Activated naive CD4-positive, alpha-beta T cell treated with anti-CD3 and anti-CD28 coated beads for 36 hours (primary cell): ENCODE results near the gene VPS13D. TPM values are rescaled to one million over a fixed set of nuclear protein-coding genes. Genes with fewer than 3 reads are reported as not detected.

Experiments
- CTCF ChIA-PET: fragments of 350-600 bp; sonication (Branson Sonifier 250); formaldehyde crosslinking; loops from one replicate; lab custom pipeline; 2021; ENCODE audit warnings: antibody characterized with exemption; lab: Charles Lee
- DNase-seq: peaks from one replicate; pipeline ENCODE4 v3.0.0-alpha.2; 2020
- H3K27ac Mint-ChIP-seq: one replicate; pipeline ENCODE4 v1.8.0; 2021; ENCODE audit warnings: mild to moderate bottlenecking, mixed read lengths
- H3K27me3 Mint-ChIP-seq: one replicate; pipeline ENCODE4 v1.8.0; 2021; ENCODE audit warnings: low read depth, mixed read lengths
- H3K36me3 Mint-ChIP-seq: one replicate; pipeline ENCODE4 v1.8.0; 2021; ENCODE audit warnings: low read depth, mixed read lengths
- H3K4me1 Mint-ChIP-seq: one replicate; pipeline ENCODE4 v1.8.0; 2021; ENCODE audit warnings: low read depth, mixed read lengths
- H3K4me3 Mint-ChIP-seq: one replicate; pipeline ENCODE4 v1.8.0; 2021; ENCODE audit warnings: mild to moderate bottlenecking, moderate library complexity, mixed read lengths
- H3K9me3 Mint-ChIP-seq: one replicate; pipeline ENCODE4 v1.8.0; 2021; ENCODE audit warnings: mixed read lengths
- intact Hi-C: fragments of 100-400 bp; cut with micrococcal nuclease; formaldehyde crosslinking; loops from one replicate; pipeline ENCODE4 v1.15.1; 2023
- total RNA-seq, 2 experiments: library from RNA; stranded (reverse); gene quantifications; one replicate each; pipeline ENCODE4 v1.2.3, GENCODE V29; 2021

VPS13D gene
- total RNA-seq, 2 experiments from 2014 or later: 20.0 to 23.3 TPM

DNA sequence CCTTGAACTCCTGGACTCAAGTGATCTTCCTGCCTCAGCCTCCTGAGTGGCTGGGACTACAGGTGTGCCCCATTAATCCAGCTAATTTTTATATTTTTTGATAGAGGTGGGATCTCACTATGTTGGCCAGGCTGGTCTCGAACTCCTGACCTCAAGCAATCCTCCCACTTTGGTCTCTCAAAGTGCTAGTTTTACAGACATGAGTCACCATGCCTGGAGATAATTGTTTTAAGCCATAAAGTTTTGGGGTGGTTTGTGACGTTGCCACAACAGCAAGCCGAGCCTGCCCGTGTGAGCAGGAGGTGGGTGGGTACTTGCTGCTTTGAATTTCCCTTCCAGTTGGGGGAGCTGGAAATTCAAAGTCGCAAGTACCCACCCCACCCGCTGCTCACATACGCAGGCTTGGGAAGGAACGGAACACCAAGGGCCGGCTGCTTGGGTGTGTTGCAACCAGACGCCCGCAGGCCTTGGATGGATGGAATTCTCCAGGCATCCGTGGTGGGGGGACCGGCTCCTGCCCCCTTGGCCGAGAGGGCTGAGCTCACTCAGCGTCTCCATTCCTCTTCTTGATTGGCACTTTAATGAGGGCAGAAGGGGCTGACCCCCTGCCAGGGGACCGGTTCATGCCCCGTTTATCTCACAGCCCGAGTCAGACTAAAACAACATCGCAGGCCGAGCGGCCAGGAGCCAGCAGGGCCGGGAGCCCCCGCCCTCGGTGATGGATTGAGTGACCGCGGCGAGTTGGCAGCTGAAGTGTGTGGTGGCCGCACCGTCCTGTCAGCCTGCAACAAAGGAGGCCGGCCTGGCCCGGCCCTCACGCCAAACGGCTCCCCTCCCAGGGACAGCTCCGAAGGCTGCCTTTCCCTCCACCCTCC lies 310.1 kb downstream of the VPS13D start:
- H3K36me3 Mint-ChIP-seq: peaks cover 20% of the 10 kb centered on the region
- H3K27me3 Mint-ChIP-seq: no peaks in the 10 kb centered on the region
- H3K4me3 Mint-ChIP-seq: no peak overlapping the region
- peaks cover 2% of the 10 kb centered on the region for H3K4me1 Mint-ChIP-seq
- H3K27ac Mint-ChIP-seq: no peak overlapping the region
- CTCF ChIA-PET: no interaction called here
- H3K9me3 Mint-ChIP-seq: peaks cover 15% of the 10 kb centered on the region
- no peak for DNase-seq
- intact Hi-C loops: no loop called here

DNA sequence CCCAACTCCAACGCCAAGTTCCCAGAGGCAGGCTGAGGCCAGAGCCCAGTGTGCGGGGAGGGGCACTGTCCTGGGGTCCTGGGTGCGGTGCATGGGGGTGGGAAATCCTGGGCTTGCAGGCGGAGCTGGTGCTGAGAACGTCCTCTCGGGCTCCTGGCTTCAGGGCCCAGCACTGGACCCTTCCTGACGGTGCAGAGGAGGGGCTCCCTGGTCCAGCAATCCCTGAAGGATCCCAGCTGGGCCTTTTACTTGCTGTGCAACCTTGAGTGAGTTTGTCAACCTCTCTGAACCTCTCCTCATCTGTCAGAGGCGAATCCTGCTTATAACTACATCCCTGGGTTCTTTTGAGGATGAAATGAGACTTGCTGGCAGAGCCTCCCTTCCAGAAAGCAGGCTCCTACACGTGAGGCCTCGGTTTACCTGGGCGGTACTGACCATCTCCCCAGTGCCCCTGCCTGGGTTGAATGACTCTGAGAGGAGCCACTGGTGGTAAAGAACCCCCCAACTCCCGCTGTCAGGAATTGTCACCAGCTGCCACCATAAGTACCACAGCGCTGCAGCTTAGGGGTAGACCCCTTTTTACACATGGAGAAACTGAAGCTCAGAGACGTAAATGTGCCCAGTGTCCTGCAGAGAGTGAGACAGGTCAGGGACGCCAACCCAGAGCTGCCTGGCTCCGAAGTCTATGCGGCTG lies 310.9 kb downstream of the VPS13D start:
- DNase-seq: no peak
- H3K27me3 Mint-ChIP-seq: no peaks in the 10 kb centered on the region
- CTCF ChIA-PET: interaction anchor here (1.2 kb wide), 1 partner anchor 51 kb away, joined by 3 read pairs; no protein-coding TSS in a partner anchor

GRCh38 chr1:12541274-12542137 lies 311.7 kb downstream of the VPS13D start:
- H3K27me3 Mint-ChIP-seq: no peaks in the 10 kb centered on the region
- no peak overlapping the region for H3K4me3 Mint-ChIP-seq
- H3K9me3 Mint-ChIP-seq: peaks cover 5% of the 10 kb centered on the region
- no peak overlapping the region for H3K27ac Mint-ChIP-seq
- DNase-seq: no peak
- intact Hi-C loops: no loop called here
- peaks cover 5% of the 10 kb centered on the region for H3K4me1 Mint-ChIP-seq
- CTCF ChIA-PET: interaction anchor here (1.2 kb wide), 1 partner anchor 50 kb away, joined by 3 read pairs; no protein-coding TSS in a partner anchor
- peaks cover 9% of the 10 kb centered on the region for H3K36me3 Mint-ChIP-seq

More for the DNA sequence above, 310.9 kb downstream of the VPS13D start:
- Mint-ChIP-seq H3K4me1 (peaks cover 5% of the 10 kb centered on the region), H3K27ac (no peak overlapping the region), H3K9me3 (peaks cover 11% of the 10 kb centered on the region), H3K36me3 (peaks cover 15% of the 10 kb centered on the region), H3K4me3 (no peak overlapping the region)
- intact Hi-C loops: no loop called here

DNA sequence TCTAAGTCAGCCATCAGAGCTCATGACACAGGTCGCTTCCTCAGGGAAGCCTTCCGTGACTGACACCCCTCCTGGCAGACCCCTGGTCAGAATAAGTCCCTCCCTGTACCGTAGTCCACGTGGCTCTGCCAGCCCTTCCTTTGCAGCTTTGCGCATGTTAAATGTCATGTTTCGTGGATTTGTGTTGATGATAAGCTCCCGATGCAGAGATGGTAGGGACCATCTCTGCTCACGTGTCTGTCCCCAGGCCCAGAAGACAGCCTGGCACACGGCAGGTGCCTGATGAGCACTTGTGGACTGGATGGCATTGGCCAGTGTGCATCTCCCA lies 312.3 kb downstream of the VPS13D start:
- intact Hi-C loops: no loop called here
- no peaks in the 10 kb centered on the region for H3K27me3 Mint-ChIP-seq
- CTCF ChIA-PET: interaction anchor here (1.2 kb wide), 1 partner anchor 50 kb away, joined by 3 read pairs; no protein-coding TSS in a partner anchor
- H3K4me3 Mint-ChIP-seq: no peak overlapping the region
- H3K36me3 Mint-ChIP-seq: peaks cover 6% of the 10 kb centered on the region
- peaks cover 4% of the 10 kb centered on the region for H3K4me1 Mint-ChIP-seq
- no peak for DNase-seq
- H3K9me3 Mint-ChIP-seq: peaks cover 2% of the 10 kb centered on the region
- H3K27ac Mint-ChIP-seq: no peak overlapping the region

DNA sequence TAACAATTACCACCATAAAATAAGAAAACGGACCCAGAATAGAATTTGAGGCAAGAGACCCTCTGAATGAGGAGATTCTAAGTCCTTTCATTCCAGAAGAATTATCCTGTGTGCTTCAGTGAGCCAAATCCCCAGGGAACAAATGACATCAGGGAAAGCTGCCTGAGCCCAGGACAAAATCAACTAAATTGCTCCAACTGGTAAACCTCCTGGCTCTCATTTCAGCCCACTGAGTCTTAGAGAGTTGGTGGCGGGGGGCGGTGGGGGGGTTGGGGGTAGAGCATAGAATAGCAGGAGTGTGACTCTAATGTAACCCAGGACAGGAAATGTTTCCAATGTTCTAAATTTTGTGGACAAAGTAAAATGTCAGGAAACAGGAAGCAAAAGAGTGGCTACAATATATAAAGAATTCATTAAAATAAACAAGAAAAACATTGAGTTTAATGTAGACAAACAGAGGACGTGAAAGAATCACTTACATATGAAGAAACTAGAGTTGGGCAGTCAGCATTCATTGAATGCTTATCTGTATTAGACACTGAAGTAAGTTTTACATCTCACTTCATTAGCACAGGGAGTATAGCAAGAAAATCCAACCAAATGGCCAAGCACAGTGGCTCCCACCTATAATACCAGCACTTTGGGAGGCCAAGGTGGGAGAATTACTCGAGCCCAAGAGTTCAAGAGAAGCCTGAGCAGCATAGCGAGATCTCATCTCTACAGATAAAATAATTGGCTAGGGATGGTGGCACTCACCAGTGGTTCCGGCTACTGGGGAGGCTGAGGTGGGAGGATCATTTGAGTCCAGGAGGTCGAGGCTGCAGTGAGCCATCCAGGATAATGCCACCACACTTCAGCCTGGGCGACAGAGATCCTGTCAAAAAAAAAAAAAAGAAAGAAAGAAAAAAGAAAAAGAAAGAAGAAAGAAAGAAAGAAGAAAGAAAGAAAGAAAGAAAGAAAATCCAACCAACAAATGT lies 313.1 kb downstream of the VPS13D start:
- H3K9me3 Mint-ChIP-seq: no peaks in the 10 kb centered on the region
- CTCF ChIA-PET: no interaction called here
- intact Hi-C loops: no loop called here

GRCh38 chr1:12543740-12544154 lies 313.9 kb downstream of the VPS13D start:
- no peaks in the 10 kb centered on the region for H3K36me3 Mint-ChIP-seq
- H3K9me3 Mint-ChIP-seq: no peaks in the 10 kb centered on the region
- H3K27ac Mint-ChIP-seq: no peak overlapping the region
- DNase-seq: no peak
- no peak overlapping the region for H3K4me3 Mint-ChIP-seq
- CTCF ChIA-PET: no interaction called here
- no peaks in the 10 kb centered on the region for H3K27me3 Mint-ChIP-seq
- intact Hi-C loops: no loop called here
- peaks cover 3% of the 10 kb centered on the region for H3K4me1 Mint-ChIP-seq

More for the DNA sequence above, 313.1 kb downstream of the VPS13D start:
- Mint-ChIP-seq H3K4me1 (peaks cover 3% of the 10 kb centered on the region), H3K36me3 (no peaks in the 10 kb centered on the region), H3K4me3 (no peak overlapping the region), H3K27me3 (no peaks in the 10 kb centered on the region), H3K27ac (no peak overlapping the region)
- no peak for DNase-seq

DNA sequence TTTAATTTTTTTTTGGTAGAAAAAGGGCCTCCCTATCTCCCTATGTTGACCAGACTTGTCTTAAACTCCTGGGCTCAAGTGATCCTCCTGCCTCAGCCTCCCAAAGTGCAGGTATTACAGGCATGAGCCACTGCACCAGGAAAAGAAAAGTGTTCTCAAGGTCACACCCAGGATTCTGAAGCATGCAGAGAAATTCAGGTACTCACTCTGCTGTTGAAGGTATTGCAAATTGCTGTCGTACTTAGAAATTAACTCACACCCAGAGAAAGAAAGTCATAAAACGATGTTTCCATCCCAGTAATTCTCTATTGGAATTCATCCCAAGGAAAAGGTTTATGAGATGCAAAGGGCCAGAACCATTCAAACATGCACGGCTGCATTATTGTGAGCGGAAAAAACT lies 314.5 kb downstream of the VPS13D start:
- Mint-ChIP-seq H3K4me3 (no peak overlapping the region), H3K9me3 (no peaks in the 10 kb centered on the region), H3K27ac (no peak overlapping the region), H3K27me3 (no peaks in the 10 kb centered on the region), H3K36me3 (no peaks in the 10 kb centered on the region), H3K4me1 (peaks cover 3% of the 10 kb centered on the region)
- intact Hi-C loops: no loop called here
- DNase-seq: no peak
- CTCF ChIA-PET: no interaction called here

DNA sequence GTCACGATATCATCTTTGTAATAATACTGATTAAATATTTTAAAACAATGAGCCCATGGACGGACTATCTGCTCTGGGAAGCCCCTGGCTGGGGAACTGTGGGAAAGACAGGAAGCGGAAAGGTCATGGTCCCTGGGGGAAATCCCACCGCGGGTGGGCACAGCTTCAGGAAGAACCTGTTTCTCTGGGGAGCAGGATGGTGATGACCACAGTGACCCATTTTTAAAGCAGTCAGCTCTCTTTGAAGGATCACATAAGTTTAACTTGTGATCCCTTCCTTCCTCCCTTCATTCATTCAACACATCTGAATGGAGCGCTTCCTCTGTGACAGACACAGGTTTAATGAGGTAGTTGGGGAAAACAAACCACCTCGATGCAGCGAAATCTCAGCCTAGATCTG lies 315.2 kb downstream of the VPS13D start:
- peaks cover 6% of the 10 kb centered on the region for H3K4me1 Mint-ChIP-seq
- H3K27me3 Mint-ChIP-seq: no peaks in the 10 kb centered on the region
- no peaks in the 10 kb centered on the region for H3K36me3 Mint-ChIP-seq
- CTCF ChIA-PET: no interaction called here
- H3K27ac Mint-ChIP-seq: no peak overlapping the region
- DNase-seq: no peak
- no peaks in the 10 kb centered on the region for H3K9me3 Mint-ChIP-seq
- intact Hi-C loops: no loop called here
- no peak overlapping the region for H3K4me3 Mint-ChIP-seq

- peaks cover 7% of the 10 kb centered on the region for H3K4me1 Mint-ChIP-seq
- no peak overlapping the region for H3K4me3 Mint-ChIP-seq
- H3K27ac Mint-ChIP-seq: no peak overlapping the region
- no peaks in the 10 kb centered on the region for H3K36me3 Mint-ChIP-seq
- H3K9me3 Mint-ChIP-seq: no peaks in the 10 kb centered on the region
- DNase-seq: no peak
- CTCF ChIA-PET: no interaction called here
- no peaks in the 10 kb centered on the region for H3K27me3 Mint-ChIP-seq
- intact Hi-C loops: no loop called here
Measured at GRCh38 chr1:12546771-12547585, 317.1 kb downstream of the VPS13D start.

DNA sequence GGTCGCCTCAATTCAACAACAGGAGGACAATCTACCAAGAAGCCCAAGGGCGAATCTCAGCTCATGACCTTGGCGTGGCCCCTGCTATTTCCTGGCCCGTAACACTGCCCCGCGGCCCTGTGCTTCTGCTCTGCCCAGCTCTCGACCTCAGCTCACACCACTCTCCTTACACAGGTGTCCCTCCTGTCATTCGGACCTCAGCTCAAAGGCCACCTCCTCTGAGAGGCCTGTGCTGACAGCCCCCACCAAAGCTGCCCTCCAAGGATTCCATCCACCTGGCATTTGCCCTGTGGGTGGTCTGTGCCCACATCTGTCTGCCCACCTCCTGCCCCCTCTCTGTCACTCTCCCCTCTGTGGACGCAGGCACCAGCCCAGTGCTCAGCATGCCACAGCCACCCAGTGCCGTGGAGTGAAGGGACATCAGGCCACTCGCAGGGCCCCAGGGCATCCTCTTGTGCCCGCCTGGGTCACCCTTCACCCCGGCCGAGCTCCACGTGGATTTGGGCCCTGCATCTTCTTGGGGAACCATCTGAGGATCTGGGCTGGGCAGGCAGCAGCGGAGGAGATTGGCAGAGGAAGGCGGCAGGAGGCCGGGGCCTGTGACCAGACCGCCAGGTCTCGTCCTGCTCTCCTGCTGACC lies 317.9 kb downstream of the VPS13D start:
- Mint-ChIP-seq H3K27ac (no peak overlapping the region), H3K9me3 (no peaks in the 10 kb centered on the region), H3K4me1 (peaks cover 7% of the 10 kb centered on the region), H3K27me3 (no peaks in the 10 kb centered on the region), H3K36me3 (no peaks in the 10 kb centered on the region), H3K4me3 (no peak overlapping the region)
- no peak for DNase-seq
- intact Hi-C loops: no loop called here
- CTCF ChIA-PET: no interaction called here
